Astrocyte (in vitro differentiated cells and primary cell): ENCODE measurements around the gene KIAA1217. TPM values are rescaled to one million over a fixed set of nuclear protein-coding genes. Genes with fewer than 3 reads are reported as not detected.

Experiments
- DNase-seq: peaks from one replicate; pipeline ENCODE4 v3.0.0-alpha.2; 2010; ENCODE audit warnings: low read depth
- FAIRE-seq: peaks from 2 replicates; lab custom pipeline; 2011; peaks lifted over from hg19 to GRCh38; lab: Jason Lieb, UNC
- H2AFZ ChIP-seq: 2 replicates; pipeline ENCODE4 v1.6.0; 2012; ENCODE audit warnings: low read depth, low read length, inconsistent platforms
- H3K27ac ChIP-seq: 2 replicates; pipeline ENCODE4 v1.5.1; 2011; ENCODE audit warnings: low read depth, low read length, inconsistent platforms
- H3K27me3 ChIP-seq: 2 replicates; pipeline ENCODE4 v1.6.0; 2011; ENCODE audit warnings: low read length, inconsistent platforms; ENCODE audit not compliant: insufficient read depth
- H3K36me3 ChIP-seq: 2 replicates; pipeline ENCODE4 v1.5.1; 2011; ENCODE audit warnings: low read length, inconsistent platforms; ENCODE audit not compliant: insufficient read depth
- H3K4me1 ChIP-seq: 2 replicates; pipeline ENCODE4 v1.5.1; 2011; ENCODE audit warnings: low read length, inconsistent platforms; ENCODE audit not compliant: insufficient read depth
- H3K4me2 ChIP-seq: 2 replicates; pipeline ENCODE4 v1.6.0; 2012; ENCODE audit warnings: low read length, inconsistent platforms
- H3K4me3 ChIP-seq: 2 replicates; pipeline ENCODE4 v1.5.1; 2011; ENCODE audit warnings: low read depth, mild to moderate bottlenecking, low read length, inconsistent platforms; ENCODE audit not compliant: insufficient read depth
- H3K79me2 ChIP-seq: 2 replicates; pipeline ENCODE4 v1.6.0; 2012; ENCODE audit warnings: mild to moderate bottlenecking, low read length, inconsistent platforms; ENCODE audit not compliant: insufficient read depth
- H3K9ac ChIP-seq: 2 replicates; pipeline ENCODE4 v1.6.0; 2012; ENCODE audit warnings: mild to moderate bottlenecking, low read length, inconsistent platforms
- H3K9me3 ChIP-seq: 2 replicates; pipeline ENCODE4 v1.5.1; 2012; ENCODE audit warnings: low read depth, mild to moderate bottlenecking, low read length, inconsistent platforms; ENCODE audit not compliant: insufficient read depth
- H4K20me1 ChIP-seq: 2 replicates; pipeline ENCODE4 v1.6.0; 2012; ENCODE audit warnings: low read length, inconsistent platforms; ENCODE audit not compliant: insufficient read depth
- H3K27ac Mint-ChIP-seq: one replicate; pipeline ENCODE4 v1.8.0; 2021; ENCODE audit warnings: mild to moderate bottlenecking, mixed read lengths; ENCODE audit not compliant: unreplicated experiment
- H3K27me3 Mint-ChIP-seq: one replicate; pipeline ENCODE4 v1.8.0; 2021; ENCODE audit warnings: low read depth, mixed read lengths; ENCODE audit not compliant: unreplicated experiment
- H3K36me3 Mint-ChIP-seq: one replicate; pipeline ENCODE4 v1.8.0; 2021; ENCODE audit warnings: low read depth, mixed read lengths; ENCODE audit not compliant: unreplicated experiment
- H3K4me1 Mint-ChIP-seq: one replicate; pipeline ENCODE4 v1.8.0; 2021; ENCODE audit warnings: low read depth, mixed read lengths; ENCODE audit not compliant: unreplicated experiment
- H3K4me3 Mint-ChIP-seq: one replicate; pipeline ENCODE4 v1.8.0; 2021; ENCODE audit warnings: mild to moderate bottlenecking, moderate library complexity, mixed read lengths; ENCODE audit not compliant: unreplicated experiment
- H3K9me3 Mint-ChIP-seq: one replicate; pipeline ENCODE4 v1.8.0; 2021; ENCODE audit warnings: mild to moderate bottlenecking, mixed read lengths; ENCODE audit not compliant: unreplicated experiment
- EZH2 ChIP-seq: IDR thresholded peaks from 2 replicates; pipeline ENCODE4 v1.6.1; 2012; ENCODE audit warnings: mild to moderate bottlenecking, low read length, inconsistent platforms; ENCODE audit not compliant: insufficient read depth
- total RNA-seq: library from RNA; stranded (reverse); gene quantifications from 2 replicates; pipeline ENCODE4 v1.2.1, GENCODE V29; 2021
- TF ChIP-seq, protein P1 (sequence below): IDR thresholded peaks from 2 replicates; pipeline ENCODE4 v1.5.1; 2011; ENCODE audit warnings: low read depth, mild to moderate bottlenecking, inconsistent platforms, low read length, moderate library complexity; ENCODE audit not compliant: insufficient read depth

The KIAA1217 gene
- total RNA-seq, 1 donor from 2014 or later = 31.8 TPM

DNA sequence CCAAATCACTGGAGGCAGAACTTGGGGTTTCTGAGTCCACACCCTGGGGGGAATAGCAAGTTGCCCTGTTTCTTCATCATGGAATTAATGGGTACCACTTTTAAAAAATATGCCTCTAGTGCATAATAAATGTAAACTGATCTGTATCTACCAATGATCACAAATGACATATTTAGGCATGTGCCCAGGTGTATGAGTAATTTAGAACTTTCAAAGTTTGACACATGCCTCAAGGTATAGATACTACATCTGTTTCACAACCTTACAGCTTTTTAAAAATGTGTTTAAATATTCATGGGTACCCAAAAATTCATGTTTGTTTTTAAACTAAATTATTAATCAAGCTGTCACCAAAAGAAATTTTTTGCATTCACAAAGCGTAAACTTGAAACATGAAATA, 226.0 kb downstream of the KIAA1217 start:
- Mint-ChIP-seq H3K4me3 (no peak overlapping the region), H3K27me3 (no peaks in the 10 kb centered on the region), H3K36me3 (peaks cover 4% of the 10 kb centered on the region), H3K4me1 (peaks cover 40% of the 10 kb centered on the region), H3K9me3 (no peaks in the 10 kb centered on the region), H3K27ac (no peak overlapping the region)
- FAIRE-seq = no peak
- no peaks in the 10 kb centered on the region for H3K27me3 ChIP-seq
- no peaks in the 10 kb centered on the region for H4K20me1 ChIP-seq
- H3K79me2 ChIP-seq = no peaks in the 10 kb centered on the region
- peak overlapping the region; percentile 53 for H3K27ac ChIP-seq
- TF ChIP-seq, protein P1, sequence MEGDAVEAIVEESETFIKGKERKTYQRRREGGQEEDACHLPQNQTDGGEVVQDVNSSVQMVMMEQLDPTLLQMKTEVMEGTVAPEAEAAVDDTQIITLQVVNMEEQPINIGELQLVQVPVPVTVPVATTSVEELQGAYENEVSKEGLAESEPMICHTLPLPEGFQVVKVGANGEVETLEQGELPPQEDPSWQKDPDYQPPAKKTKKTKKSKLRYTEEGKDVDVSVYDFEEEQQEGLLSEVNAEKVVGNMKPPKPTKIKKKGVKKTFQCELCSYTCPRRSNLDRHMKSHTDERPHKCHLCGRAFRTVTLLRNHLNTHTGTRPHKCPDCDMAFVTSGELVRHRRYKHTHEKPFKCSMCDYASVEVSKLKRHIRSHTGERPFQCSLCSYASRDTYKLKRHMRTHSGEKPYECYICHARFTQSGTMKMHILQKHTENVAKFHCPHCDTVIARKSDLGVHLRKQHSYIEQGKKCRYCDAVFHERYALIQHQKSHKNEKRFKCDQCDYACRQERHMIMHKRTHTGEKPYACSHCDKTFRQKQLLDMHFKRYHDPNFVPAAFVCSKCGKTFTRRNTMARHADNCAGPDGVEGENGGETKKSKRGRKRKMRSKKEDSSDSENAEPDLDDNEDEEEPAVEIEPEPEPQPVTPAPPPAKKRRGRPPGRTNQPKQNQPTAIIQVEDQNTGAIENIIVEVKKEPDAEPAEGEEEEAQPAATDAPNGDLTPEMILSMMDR = no peak
- H3K36me3 ChIP-seq = no peaks in the 10 kb centered on the region
- peaks cover 31% of the 10 kb centered on the region for H3K4me1 ChIP-seq
- H3K9ac ChIP-seq = no peak overlapping the region
- H3K4me3 ChIP-seq = no peak overlapping the region
- H3K4me2 ChIP-seq = peak overlapping the region; percentile 20
- no peak for DNase-seq
- H3K9me3 ChIP-seq = no peaks in the 10 kb centered on the region
- H2AFZ ChIP-seq = no peak overlapping the region

DNA sequence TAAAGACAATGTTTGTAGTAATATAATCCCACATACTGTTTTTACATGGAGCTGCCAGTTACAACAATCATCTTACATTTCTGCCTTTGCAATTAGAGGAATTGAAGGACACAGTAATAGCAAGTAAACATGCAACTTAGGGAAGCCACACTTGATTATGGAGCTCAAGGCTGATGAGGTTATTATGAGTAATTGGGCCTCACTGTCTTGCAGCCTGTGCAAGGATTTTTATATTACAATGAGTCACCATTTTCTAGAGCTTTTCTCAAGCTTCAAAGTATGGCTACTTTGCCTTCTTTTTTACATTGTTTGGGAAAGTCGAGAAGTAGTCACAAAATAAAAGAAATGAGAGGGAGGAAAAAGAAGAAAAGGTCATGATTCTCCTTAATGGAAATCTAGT, 226.4 kb downstream of the KIAA1217 start:
- H3K27ac Mint-ChIP-seq = peak overlapping the region; percentile 59

DNA sequence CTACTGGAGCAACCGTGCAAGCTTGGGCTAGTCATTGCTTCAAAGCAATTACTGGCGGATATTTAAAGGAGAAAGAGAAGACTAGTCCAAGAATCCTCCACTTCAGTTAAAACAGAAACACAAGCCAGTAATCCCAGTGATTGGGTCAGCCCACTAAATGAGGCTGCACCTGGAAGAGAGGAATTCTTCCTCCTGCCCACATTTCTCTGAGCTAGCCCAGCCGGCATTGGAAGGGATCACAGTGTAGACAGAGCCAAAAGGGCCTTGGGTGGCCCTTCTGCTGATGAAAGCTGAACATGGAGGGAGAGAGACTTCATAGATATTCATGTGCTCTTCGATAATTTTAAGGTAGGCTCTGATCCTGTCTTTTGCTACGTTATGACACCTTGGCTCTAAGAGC, 228.4 kb downstream of the KIAA1217 start:
- DNase-seq (no peak), FAIRE-seq (no peak)
- Mint-ChIP-seq H3K27ac (no peak overlapping the region), H3K4me3 (no peak overlapping the region), H3K4me1 (peaks cover 57% of the 10 kb centered on the region), H3K9me3 (no peaks in the 10 kb centered on the region), H3K36me3 (peaks cover 4% of the 10 kb centered on the region), H3K27me3 (no peaks in the 10 kb centered on the region)
- H3K4me2 ChIP-seq = no peak overlapping the region
- H3K27me3 ChIP-seq = no peaks in the 10 kb centered on the region
- H3K4me3 ChIP-seq = no peak overlapping the region
- H3K4me1 ChIP-seq = peaks cover 45% of the 10 kb centered on the region
- no peak overlapping the region for H3K9ac ChIP-seq
- H3K27ac ChIP-seq = no peak overlapping the region
- H3K36me3 ChIP-seq = no peaks in the 10 kb centered on the region
- H3K79me2 ChIP-seq = no peaks in the 10 kb centered on the region
- no peaks in the 10 kb centered on the region for H3K9me3 ChIP-seq
- H2AFZ ChIP-seq = no peak overlapping the region
- H4K20me1 ChIP-seq = no peaks in the 10 kb centered on the region
- no peak for TF ChIP-seq EZH2
- TF ChIP-seq, protein P1 = no peak

More for the DNA sequence above, 226.4 kb downstream of the KIAA1217 start:
- DNase-seq = peak; percentile 82
- Mint-ChIP-seq H3K27me3 (no peaks in the 10 kb centered on the region), H3K4me1 (peaks cover 44% of the 10 kb centered on the region), H3K9me3 (no peaks in the 10 kb centered on the region), H3K4me3 (no peak overlapping the region), H3K36me3 (peaks cover 4% of the 10 kb centered on the region)
- H3K27ac ChIP-seq = peak overlapping the region; percentile 53
- H2AFZ ChIP-seq = no peak overlapping the region
- no peaks in the 10 kb centered on the region for H3K9me3 ChIP-seq
- H3K4me1 ChIP-seq = peaks cover 34% of the 10 kb centered on the region
- TF ChIP-seq, protein P1 = no peak
- TF ChIP-seq EZH2 = no peak
- peak; percentile 76 for FAIRE-seq
- H3K36me3 ChIP-seq = no peaks in the 10 kb centered on the region
- no peaks in the 10 kb centered on the region for H4K20me1 ChIP-seq
- peak overlapping the region; percentile 20 for H3K4me2 ChIP-seq
- no peak overlapping the region for H3K4me3 ChIP-seq
- peak overlapping the region; percentile 4 for H3K9ac ChIP-seq
- H3K27me3 ChIP-seq = no peaks in the 10 kb centered on the region
- H3K79me2 ChIP-seq = no peaks in the 10 kb centered on the region
